Measurements from ENCODE around the gene TBP.

TBP gene

DNA sequence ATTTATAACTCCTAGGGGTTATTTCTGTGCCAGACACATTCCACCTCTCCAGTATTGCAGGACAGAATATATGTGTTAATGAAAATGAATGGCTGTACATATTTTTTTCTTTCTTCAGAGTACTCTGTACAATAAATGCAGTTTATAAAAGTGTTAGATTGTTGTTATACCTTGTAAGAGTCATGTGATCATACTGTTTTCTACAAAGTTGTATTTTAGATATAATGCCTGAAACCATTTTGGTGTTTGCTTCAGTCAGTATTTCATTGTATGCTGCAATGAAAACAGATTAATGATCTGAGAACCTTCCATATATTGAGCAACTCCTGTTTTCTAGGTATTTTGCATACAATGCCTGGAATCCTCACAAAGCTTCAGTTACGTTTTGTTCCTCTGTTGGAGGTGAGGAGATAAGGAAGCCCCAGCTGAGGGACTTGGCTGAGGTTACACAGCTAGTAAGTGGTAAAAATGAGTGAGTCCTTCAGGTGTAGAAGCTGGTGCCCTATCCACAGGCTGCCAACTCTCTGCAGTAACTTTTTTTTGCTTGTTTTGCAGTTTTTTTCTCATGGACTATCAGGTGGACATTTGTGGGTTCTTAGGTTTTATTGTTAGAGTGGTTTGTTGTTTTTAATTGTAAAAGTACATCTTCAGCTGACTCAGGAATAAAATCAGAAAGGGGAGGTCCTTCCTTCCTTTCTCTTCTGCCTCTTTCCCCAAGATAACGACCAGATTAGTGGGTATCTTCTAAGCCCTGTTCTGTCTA, 18.7 kb downstream of the TBP start:
- H3K36me3 ChIP-seq (ENCODE audit: control insufficient read depth in 2 of 2, insufficient read depth in 2 of 2, low read length in 2 of 2) = peaks cover 48 to 62% of the 10 kb centered on the region in 2 donors
- H3K9ac ChIP-seq (ENCODE audit: low read length in 2 of 2) = no peak overlapping the region
- H3K4me3 ChIP-seq (ENCODE audit: low read length in 2 of 2) = no peak overlapping the region
- H3K9me3 ChIP-seq (ENCODE audit: control insufficient read depth in 2 of 2, low read length in 2 of 2) = no peaks in the 10 kb centered on the region
- H3K4me1 ChIP-seq (ENCODE audit: control insufficient read depth, insufficient read depth, low read length) = no peaks in the 10 kb centered on the region
- H3K27me3 ChIP-seq (ENCODE audit: control insufficient read depth in 1 of 2, insufficient read depth in 2 of 2, low read length in 2 of 2) = no peaks in the 10 kb centered on the region
- no peak overlapping the region for H3K27ac ChIP-seq (ENCODE audit: low read length)

DNA sequence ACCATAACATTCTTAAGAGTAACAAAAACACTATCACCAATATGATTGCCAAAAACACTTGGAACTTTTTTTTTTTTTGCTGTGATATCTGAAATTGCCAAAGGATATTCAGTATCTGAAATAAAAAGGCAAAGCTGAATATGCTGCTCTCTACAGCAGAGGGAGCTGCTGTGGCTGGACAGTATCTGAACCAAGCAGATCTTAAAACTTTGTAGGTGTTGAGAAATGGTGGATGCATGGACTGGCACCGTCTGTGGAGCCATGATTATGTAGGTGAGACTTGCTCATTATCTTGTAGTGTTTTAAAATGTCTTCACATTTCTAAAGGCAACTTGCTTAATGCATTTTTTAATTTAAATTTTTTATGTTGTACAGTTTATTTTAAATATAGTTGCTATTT, 21.1 kb downstream of the TBP start:
- Histone ChIP-seq H3K27ac (ENCODE audit: low read length) (no peak overlapping the region), H3K4me3 (ENCODE audit: low read length in 2 of 2) (no peak overlapping the region), H3K36me3 (ENCODE audit: control insufficient read depth in 2 of 2, insufficient read depth in 2 of 2, low read length in 2 of 2) (peaks cover 39 to 63% of the 10 kb centered on the region in 2 donors), H3K9me3 (ENCODE audit: control insufficient read depth in 2 of 2, low read length in 2 of 2) (no peaks in the 10 kb centered on the region), H3K9ac (ENCODE audit: low read length in 2 of 2) (no peak overlapping the region), H3K27me3 (ENCODE audit: control insufficient read depth in 1 of 2, insufficient read depth in 2 of 2, low read length in 2 of 2) (no peaks in the 10 kb centered on the region), H3K4me1 (ENCODE audit: control insufficient read depth, insufficient read depth, low read length) (no peaks in the 10 kb centered on the region)

DNA sequence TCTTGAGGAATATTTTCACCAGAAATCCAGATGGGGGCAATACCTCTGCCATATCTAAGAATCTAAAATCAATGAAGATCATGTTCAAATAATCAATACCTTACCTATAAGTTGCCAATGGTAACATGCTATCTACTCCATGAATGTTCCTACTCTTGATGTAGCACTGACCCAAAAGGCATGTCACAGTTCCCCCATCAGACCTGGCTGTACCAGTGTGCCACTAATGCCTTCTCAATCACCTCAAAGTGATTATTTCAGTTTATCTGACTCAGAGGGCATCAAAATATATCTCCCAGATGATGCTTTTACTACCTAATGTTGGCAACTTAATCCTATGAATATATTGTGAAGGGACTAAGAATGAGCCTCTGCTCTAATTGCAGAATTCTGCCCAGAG, 24.7 kb downstream of the TBP start:
- Histone ChIP-seq H3K9me3 (ENCODE audit: control insufficient read depth in 2 of 2, low read length in 2 of 2) (no peaks in the 10 kb centered on the region), H3K36me3 (ENCODE audit: control insufficient read depth in 2 of 2, insufficient read depth in 2 of 2, low read length in 2 of 2) (peaks cover 29 to 53% of the 10 kb centered on the region in 2 donors), H3K4me1 (ENCODE audit: control insufficient read depth, insufficient read depth, low read length) (peaks cover 6% of the 10 kb centered on the region), H3K4me3 (ENCODE audit: low read length in 2 of 2) (no peak overlapping the region), H3K27me3 (ENCODE audit: control insufficient read depth in 1 of 2, insufficient read depth in 2 of 2, low read length in 2 of 2) (no peaks in the 10 kb centered on the region), H3K27ac (ENCODE audit: low read length) (no peak overlapping the region), H3K9ac (ENCODE audit: low read length in 2 of 2) (no peak overlapping the region)

- peak overlapping the region; percentile 88 for H3K9ac ChIP-seq (ENCODE audit: low read length in 2 of 2)
- peak overlapping the region; percentile 61 to 96 for H3K4me3 ChIP-seq (ENCODE audit: low read length in 2 of 2)
- H3K4me1 ChIP-seq (ENCODE audit: control insufficient read depth, insufficient read depth, low read length) = peaks cover 13% of the 10 kb centered on the region
- no peaks in the 10 kb centered on the region for H3K27me3 ChIP-seq (ENCODE audit: control insufficient read depth in 1 of 2, insufficient read depth in 2 of 2, low read length in 2 of 2)
- no peaks in the 10 kb centered on the region for H3K9me3 ChIP-seq (ENCODE audit: control insufficient read depth in 2 of 2, low read length in 2 of 2)
- peaks cover 16 to 18% of the 10 kb centered on the region in 2 donors for H3K36me3 ChIP-seq (ENCODE audit: control insufficient read depth in 2 of 2, insufficient read depth in 2 of 2, low read length in 2 of 2)
- peak overlapping the region; percentile 86 for H3K27ac ChIP-seq (ENCODE audit: low read length)
Observed at GRCh38 chr6:170583756-170584180, 29.6 kb downstream of the TBP start.

GRCh38 chr6:170584181-170584953, 30.2 kb downstream of the TBP start, which contains the start of gene PDCD2:
Gene PDCD2 (minus strand): TSS chr6:170584637. CDS start chr6:170584581, 56 bp downstream.
- Histone ChIP-seq H3K4me1 (ENCODE audit: control insufficient read depth, insufficient read depth, low read length) (peaks cover 13% of the 10 kb centered on the region), H3K27me3 (ENCODE audit: control insufficient read depth in 1 of 2, insufficient read depth in 2 of 2, low read length in 2 of 2) (no peaks in the 10 kb centered on the region), H3K4me3 (ENCODE audit: low read length in 2 of 2) (peak within 1 kb of the TSS; percentile 61 to 96), H3K9me3 (ENCODE audit: control insufficient read depth in 2 of 2, low read length in 2 of 2) (no peaks in the 10 kb centered on the region), H3K36me3 (ENCODE audit: control insufficient read depth in 2 of 2, insufficient read depth in 2 of 2, low read length in 2 of 2) (peaks cover 12 to 15% of the 10 kb centered on the region in 2 donors), H3K9ac (ENCODE audit: low read length in 2 of 2) (peak within 1 kb of the TSS; percentile 88), H3K27ac (ENCODE audit: low read length) (peak within 1 kb of the TSS; percentile 86)

DNA sequence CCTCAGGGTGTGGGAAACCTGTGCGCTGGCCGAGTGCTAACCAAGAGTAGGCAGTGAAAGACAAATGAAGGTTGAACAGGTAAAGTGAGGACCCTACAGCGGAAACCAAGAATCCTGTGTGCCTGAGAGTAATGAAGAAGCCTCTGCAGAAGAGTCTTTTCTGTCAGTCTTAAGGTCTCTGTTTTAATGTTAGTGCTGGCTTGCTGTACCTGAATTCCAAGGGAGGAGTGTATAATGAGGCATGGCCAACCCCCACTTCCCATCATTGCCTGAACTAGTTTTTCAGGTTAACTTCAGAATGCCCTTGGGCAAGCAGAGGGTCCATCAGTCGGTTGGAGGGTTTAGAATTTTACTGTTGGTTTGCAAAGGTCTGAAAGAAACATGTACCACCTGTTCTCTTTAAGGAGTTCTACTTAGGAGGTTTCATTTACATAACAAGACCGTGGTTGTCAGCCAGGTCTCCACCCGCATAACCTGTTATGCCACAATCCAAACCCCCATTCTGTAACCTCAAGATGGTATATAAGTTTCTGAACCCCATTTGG, 30.9 kb downstream of the TBP start:
- Histone ChIP-seq H3K27me3 (ENCODE audit: control insufficient read depth in 1 of 2, insufficient read depth in 2 of 2, low read length in 2 of 2) (no peaks in the 10 kb centered on the region), H3K27ac (ENCODE audit: low read length) (peak overlapping the region; percentile 86), H3K36me3 (ENCODE audit: control insufficient read depth in 2 of 2, insufficient read depth in 2 of 2, low read length in 2 of 2) (peaks cover 12 to 15% of the 10 kb centered on the region in 2 donors), H3K9me3 (ENCODE audit: control insufficient read depth in 2 of 2, low read length in 2 of 2) (no peaks in the 10 kb centered on the region), H3K4me1 (ENCODE audit: control insufficient read depth, insufficient read depth, low read length) (peaks cover 13% of the 10 kb centered on the region), H3K9ac (ENCODE audit: low read length in 2 of 2) (peak overlapping the region; percentile 88), H3K4me3 (ENCODE audit: low read length in 2 of 2) (peak overlapping the region; percentile 61 to 96)

GRCh38 chr6:170590725-170591124, 36.6 kb downstream of the TBP start:
- no peaks in the 10 kb centered on the region for H3K9me3 ChIP-seq (ENCODE audit: control insufficient read depth in 2 of 2, low read length in 2 of 2)
- H3K9ac ChIP-seq (ENCODE audit: low read length in 2 of 2) = no peak overlapping the region
- no peaks in the 10 kb centered on the region for H3K4me1 ChIP-seq (ENCODE audit: control insufficient read depth, insufficient read depth, low read length)
- H3K27ac ChIP-seq (ENCODE audit: low read length) = no peak overlapping the region
- H3K4me3 ChIP-seq (ENCODE audit: low read length in 2 of 2) = no peak overlapping the region
- no peaks in the 10 kb centered on the region for H3K36me3 ChIP-seq (ENCODE audit: control insufficient read depth in 2 of 2, insufficient read depth in 2 of 2, low read length in 2 of 2)
- no peaks in the 10 kb centered on the region for H3K27me3 ChIP-seq (ENCODE audit: control insufficient read depth in 1 of 2, insufficient read depth in 2 of 2, low read length in 2 of 2)

DNA sequence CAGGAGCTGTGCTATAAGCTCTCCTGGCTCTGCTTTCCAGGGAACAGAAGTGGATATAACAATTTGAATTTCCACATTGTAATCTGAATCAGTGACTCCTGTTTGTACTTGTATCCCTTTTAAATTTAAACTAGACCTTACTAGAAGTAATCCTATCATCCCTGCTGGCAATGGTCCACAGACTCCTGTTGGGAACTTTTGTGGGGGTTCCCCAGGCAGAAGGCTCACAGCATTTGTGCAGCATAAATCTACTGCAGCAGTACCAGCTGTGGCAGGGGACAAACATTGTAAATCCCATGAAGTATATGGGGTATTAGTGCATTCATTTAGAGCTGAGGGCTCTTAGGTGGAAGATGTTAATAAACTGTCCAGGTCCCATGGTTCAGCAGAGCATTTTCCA, 42.3 kb downstream of the TBP start:
- Histone ChIP-seq H3K4me3 (ENCODE audit: low read length in 2 of 2) (no peak overlapping the region), H3K9ac (ENCODE audit: low read length in 2 of 2) (no peak overlapping the region), H3K27ac (ENCODE audit: low read length) (no peak overlapping the region), H3K36me3 (ENCODE audit: control insufficient read depth in 2 of 2, insufficient read depth in 2 of 2, low read length in 2 of 2) (no peaks in the 10 kb centered on the region), H3K9me3 (ENCODE audit: control insufficient read depth in 2 of 2, low read length in 2 of 2) (no peaks in the 10 kb centered on the region), H3K4me1 (ENCODE audit: control insufficient read depth, insufficient read depth, low read length) (no peaks in the 10 kb centered on the region), H3K27me3 (ENCODE audit: control insufficient read depth in 1 of 2, insufficient read depth in 2 of 2, low read length in 2 of 2) (peaks cover 0 to 2% of the 10 kb centered on the region in 2 donors)

- H3K36me3 ChIP-seq (ENCODE audit: control insufficient read depth in 2 of 2, insufficient read depth in 2 of 2, low read length in 2 of 2) = no peaks in the 10 kb centered on the region
- no peaks in the 10 kb centered on the region for H3K9me3 ChIP-seq (ENCODE audit: control insufficient read depth in 2 of 2, low read length in 2 of 2)
- no peak overlapping the region for H3K27ac ChIP-seq (ENCODE audit: low read length)
- H3K4me3 ChIP-seq (ENCODE audit: low read length in 2 of 2) = no peak overlapping the region
- H3K4me1 ChIP-seq (ENCODE audit: control insufficient read depth, insufficient read depth, low read length) = no peaks in the 10 kb centered on the region
- no peak overlapping the region for H3K9ac ChIP-seq (ENCODE audit: low read length in 2 of 2)
- peaks cover 0 to 2% of the 10 kb centered on the region in 2 donors for H3K27me3 ChIP-seq (ENCODE audit: control insufficient read depth in 1 of 2, insufficient read depth in 2 of 2, low read length in 2 of 2)
Observed at GRCh38 chr6:170597278-170597677, 43.1 kb downstream of the TBP start.

- no peak overlapping the region for H3K4me3 ChIP-seq (ENCODE audit: low read length in 2 of 2)
- peaks cover 3 to 12% of the 10 kb centered on the region in 2 donors for H3K27me3 ChIP-seq (ENCODE audit: control insufficient read depth in 1 of 2, insufficient read depth in 2 of 2, low read length in 2 of 2)
- H3K9ac ChIP-seq (ENCODE audit: low read length in 2 of 2) = no peak overlapping the region
- H3K4me1 ChIP-seq (ENCODE audit: control insufficient read depth, insufficient read depth, low read length) = no peaks in the 10 kb centered on the region
- H3K36me3 ChIP-seq (ENCODE audit: control insufficient read depth in 2 of 2, insufficient read depth in 2 of 2, low read length in 2 of 2) = no peaks in the 10 kb centered on the region
- no peaks in the 10 kb centered on the region for H3K9me3 ChIP-seq (ENCODE audit: control insufficient read depth in 2 of 2, low read length in 2 of 2)
- H3K27ac ChIP-seq (ENCODE audit: low read length) = no peak overlapping the region
Observed at GRCh38 chr6:170605574-170606259, 51.5 kb downstream of the TBP start.
